ENCODE measurements around the gene IQCH.

DNA sequence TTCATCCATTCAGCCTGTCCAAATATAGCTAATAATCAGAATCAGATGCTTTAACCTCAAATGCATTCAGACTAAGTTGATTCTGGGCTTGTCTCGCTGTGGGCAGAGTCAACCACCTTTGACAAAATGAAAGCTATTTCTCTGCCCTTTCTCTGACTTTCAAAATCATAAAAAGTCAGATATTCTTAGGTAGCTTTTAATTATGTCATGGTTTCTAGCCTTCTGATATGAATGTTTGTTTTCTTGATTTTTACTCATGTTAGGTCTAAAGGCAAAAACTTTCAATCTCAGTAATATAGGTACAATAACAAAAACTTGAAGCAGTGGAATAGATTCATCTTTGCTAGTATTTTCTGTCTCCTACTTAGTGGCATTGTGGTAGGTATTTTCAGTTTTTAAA, 241.0 kb downstream of the IQCH start:
- TF ChIP-seq, protein P1, sequence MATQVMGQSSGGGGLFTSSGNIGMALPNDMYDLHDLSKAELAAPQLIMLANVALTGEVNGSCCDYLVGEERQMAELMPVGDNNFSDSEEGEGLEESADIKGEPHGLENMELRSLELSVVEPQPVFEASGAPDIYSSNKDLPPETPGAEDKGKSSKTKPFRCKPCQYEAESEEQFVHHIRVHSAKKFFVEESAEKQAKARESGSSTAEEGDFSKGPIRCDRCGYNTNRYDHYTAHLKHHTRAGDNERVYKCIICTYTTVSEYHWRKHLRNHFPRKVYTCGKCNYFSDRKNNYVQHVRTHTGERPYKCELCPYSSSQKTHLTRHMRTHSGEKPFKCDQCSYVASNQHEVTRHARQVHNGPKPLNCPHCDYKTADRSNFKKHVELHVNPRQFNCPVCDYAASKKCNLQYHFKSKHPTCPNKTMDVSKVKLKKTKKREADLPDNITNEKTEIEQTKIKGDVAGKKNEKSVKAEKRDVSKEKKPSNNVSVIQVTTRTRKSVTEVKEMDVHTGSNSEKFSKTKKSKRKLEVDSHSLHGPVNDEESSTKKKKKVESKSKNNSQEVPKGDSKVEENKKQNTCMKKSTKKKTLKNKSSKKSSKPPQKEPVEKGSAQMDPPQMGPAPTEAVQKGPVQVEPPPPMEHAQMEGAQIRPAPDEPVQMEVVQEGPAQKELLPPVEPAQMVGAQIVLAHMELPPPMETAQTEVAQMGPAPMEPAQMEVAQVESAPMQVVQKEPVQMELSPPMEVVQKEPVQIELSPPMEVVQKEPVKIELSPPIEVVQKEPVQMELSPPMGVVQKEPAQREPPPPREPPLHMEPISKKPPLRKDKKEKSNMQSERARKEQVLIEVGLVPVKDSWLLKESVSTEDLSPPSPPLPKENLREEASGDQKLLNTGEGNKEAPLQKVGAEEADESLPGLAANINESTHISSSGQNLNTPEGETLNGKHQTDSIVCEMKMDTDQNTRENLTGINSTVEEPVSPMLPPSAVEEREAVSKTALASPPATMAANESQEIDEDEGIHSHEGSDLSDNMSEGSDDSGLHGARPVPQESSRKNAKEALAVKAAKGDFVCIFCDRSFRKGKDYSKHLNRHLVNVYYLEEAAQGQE (IDR thresholded peaks at IDR 0.05; ENCODE audit: unreplicated experiment) = no peak
- TF ChIP-seq CTCF (conservative IDR thresholded peaks at IDR 0.05; ENCODE audit: low read depth in 2 of 2) (no peak), POLR2AphosphoS5 (IDR thresholded peaks at IDR 0.05; ENCODE audit: low read depth) (no peak), EZH2phosphoT487 (IDR thresholded peaks at IDR 0.05; ENCODE audit: unreplicated experiment) (no peak), CREB1 (CRISPR knock-in tag; IDR thresholded peaks at IDR 0.05; ENCODE audit: low read depth) (no peak), EZH2 (IDR thresholded peaks at IDR 0.05; ENCODE audit: low read depth, unreplicated experiment) (no peak), ETS1 (IDR thresholded peaks at IDR 0.05) (no peak)
